NAMALWA (cell line): ENCODE measurements around the gene INPP4A.

Source experiments
- DNase-seq: peaks from one replicate; pipeline ENCODE4 v3.0.0-alpha.2; 2015; ENCODE audit warnings: low spot score

The INPP4A gene

GRCh38 chr2:98514879-98515249, 70.2 kb downstream of the INPP4A start:
- no peak for DNase-seq

- no peak for DNase-seq
These were observed 70.8 kb downstream of the INPP4A start for GRCh38 chr2:98515250-98515991.

GRCh38 chr2:98516571-98516970, 71.9 kb downstream of the INPP4A start:
- no peak for DNase-seq

DNA sequence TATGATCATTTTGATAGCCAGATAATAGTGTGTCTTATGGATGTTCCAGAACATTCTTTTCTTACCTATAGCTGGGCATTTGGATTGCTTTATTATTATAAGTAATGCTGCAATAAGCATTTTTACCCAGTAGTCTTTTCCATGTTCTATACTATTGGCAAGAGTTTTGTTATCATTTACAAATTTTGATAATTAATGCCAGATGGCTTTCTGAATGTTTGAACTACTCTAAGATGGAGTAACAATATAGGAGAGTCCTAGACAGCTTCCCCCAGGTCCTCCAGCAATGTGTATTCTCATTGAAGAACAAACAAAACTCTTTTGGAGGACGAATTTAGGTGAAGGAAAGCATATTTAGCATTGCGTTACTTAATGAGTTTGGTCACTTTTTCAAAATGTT, 73.0 kb downstream of the INPP4A start:
- no peak for DNase-seq

GRCh38 chr2:98518101-98518500, 73.4 kb downstream of the INPP4A start:
- peak; percentile 53 for DNase-seq

- no peak for DNase-seq
These were observed 74.5 kb downstream of the INPP4A start for GRCh38 chr2:98519156-98519555.

GRCh38 chr2:98519851-98520250, 75.2 kb downstream of the INPP4A start:
- no peak for DNase-seq

DNA sequence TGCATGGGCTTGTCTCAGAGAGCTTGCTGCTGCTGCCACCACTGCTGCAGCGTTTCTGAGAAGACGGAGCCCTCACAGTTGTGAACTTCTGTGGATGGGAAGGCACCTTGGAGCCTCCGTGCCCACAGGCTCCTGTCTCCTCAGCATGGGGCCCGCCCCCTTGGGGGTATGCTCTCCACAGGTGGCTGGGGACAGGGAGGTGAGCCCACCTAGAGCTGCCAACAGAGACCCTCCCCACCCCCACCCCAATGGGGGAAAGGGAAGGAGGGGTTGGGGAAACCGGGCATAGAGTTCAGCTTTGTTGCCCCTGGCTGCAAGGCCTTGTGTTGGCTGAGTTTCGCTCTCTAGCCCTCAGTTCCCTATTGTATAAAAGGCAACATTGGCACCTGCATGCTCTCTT, 76.1 kb downstream of the INPP4A start:
- DNase-seq: no peak

DNA sequence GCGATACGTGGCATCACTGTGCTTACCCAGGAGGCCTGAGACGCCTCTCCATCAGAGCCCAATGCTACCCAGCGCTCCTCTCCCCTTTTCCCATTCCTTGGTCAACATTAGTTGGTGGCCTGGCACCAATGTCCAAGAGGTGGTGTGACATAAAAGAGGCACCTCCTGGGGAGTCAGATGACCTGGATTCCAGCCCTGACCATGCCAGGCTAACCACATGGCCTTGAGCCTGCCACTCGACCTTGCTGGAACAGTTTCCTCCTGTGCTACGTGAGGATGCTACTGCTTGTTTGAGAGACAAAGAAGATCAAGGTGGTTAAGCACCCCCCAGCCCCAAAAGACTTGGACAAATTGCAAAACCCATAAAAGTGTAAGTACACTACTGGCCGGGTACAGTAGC, 76.6 kb downstream of the INPP4A start:
- no peak for DNase-seq

DNA sequence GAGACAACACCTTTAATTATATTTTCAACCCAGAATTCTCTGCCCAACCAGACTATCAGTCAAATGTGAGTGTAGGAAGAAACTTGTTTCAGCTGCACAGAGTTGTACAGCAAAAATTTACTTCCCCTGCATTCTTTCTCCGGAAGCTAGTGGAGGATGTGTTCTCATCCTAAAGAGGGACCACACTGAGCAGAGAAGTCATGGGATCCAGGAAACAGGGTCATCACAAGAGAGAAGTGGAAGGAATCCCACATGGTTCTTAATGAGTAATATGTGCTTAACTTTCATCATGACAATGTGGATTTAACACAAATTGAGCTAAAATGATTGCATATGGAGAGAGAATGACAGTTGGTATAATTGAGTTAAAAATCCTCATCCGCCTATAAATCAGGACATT, 78.2 kb downstream of the INPP4A start:
- DNase-seq: no peak

GRCh38 chr2:98524168-98524567, 79.5 kb downstream of the INPP4A start:
- DNase-seq: no peak

- DNase-seq: no peak
These were observed 83.7 kb downstream of the INPP4A start for GRCh38 chr2:98528349-98528748.

GRCh38 chr2:98530114-98530513, 85.5 kb downstream of the INPP4A start:
- DNase-seq: no peak

DNA sequence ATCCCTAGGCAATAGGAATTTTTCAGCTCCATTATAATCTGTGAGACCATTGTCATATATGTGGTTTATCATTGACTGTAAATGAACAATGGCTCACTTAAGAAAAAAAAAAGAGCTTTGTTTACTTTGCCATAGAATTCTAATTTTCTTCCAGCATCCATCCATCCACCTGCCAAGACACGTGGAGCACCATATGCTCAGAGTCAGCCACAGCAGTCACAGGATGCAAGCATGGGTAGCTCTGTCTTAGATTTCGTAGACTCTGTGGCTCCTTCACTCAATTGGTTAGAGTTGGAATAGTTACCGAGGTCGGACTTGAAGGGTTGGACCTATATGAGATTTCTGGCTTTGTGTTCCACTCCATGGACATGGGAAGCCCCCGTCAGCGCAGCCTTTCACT, 88.1 kb downstream of the INPP4A start:
- no peak for DNase-seq

DNA sequence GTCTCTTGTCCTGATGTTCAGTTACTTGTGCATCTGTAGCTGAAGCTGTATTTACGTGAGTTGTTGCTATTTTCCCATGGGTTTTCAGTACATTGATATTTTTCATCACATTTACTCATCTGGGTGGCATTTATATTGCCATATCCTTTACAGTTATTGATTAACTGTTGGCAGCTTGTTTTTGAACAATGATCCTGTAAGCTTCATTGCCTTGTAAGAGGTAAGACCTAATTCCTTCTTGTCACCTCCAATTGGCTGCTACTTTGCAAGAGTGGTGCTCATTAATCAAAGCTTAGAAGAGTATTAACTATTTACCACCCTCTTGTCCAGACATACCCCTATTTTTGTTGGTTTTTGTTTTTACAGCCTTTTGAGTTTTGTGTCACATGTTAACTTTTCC, 88.9 kb downstream of the INPP4A start:
- no peak for DNase-seq

DNA sequence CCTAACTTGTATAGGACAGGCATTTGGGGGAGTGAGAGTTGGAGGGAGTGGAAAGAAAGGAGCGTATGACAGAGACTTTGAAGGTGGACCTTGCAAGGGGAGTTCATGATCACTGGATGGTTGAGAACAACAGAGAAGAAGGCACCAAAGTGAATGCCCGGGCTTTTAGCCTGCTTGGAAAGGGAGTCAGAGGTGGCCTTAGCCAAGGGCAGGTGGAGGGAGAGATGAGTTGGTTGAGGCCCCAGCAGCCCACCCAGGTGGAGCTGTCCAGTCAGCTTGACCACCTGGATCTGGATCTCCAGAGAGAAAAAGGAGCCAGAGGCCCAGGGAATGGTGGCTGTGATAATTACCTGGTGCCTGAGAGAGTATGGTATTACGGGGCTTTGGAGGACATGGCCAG, 90.1 kb downstream of the INPP4A start:
- no peak for DNase-seq

DNA sequence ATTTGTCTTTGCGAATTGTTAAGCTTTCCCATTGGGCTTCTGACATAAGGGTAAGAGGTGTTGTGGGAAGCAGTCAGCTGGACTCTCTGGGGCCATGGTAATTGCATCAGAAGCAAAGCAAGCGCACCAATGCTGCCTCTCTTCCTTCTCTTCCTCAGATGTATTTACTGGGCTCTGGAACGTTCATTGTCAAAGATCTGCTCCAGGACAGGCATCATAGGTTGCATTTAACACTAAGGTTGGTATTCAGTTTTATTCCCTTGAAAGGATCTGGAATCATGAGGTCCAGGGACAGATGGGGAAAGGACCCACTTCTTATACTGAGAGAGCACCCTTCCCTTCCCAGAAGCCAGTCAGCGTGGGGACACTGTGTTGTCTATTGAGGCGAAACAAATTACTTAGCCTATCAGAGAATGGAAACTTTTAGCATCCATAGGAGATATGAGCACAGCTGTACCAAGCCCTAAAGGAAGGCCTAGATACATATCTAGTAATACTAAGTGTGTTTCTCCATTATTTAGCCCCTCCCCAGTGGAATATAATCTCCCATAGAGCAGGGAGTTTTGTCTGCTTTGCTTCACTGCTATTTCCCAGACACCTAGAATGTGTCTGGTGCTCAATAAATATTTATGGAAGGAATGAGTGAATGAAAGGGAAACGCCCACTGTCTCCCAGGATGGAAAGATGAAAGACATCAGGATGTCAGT, 91.5 kb downstream of the INPP4A start:
- DNase-seq: no peak

- no peak for DNase-seq
These were observed 92.9 kb downstream of the INPP4A start for GRCh38 chr2:98537390-98538126.

DNA sequence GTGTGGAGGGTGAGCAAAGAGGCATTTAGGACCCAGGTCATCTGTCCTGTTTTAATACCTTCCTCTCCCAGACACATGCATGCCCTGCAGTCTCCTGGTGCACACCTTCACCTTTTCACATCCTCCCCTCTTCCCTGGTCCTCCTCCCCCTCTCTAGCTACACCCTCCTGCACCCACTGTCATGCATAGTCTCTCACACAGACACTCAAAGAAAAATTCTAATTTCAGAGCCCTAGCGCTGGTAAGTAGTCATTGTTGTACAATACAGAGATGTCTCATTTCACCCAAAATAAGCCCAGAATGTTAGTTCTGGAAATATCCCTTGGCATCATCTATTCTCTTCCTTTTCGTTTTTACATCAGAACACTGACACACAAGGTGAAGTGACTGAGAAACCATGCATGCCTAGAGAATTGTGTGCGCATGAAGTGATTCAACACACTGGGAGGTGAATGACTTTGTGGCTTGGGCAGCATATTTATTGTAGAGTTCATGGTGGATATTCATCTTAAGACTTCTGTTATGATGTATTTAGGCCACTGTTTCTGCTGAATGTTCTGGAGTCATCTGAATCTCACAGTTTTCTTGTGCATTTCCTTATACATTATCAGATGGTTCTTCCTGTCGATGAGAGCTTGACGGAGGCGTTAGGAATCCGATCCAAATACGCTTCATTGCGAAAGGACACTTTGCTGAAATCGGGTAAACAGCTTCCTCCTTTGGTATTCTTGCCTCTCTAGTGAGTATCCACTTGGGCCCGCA, 93.8 kb downstream of the INPP4A start:
- DNase-seq: no peak

DNA sequence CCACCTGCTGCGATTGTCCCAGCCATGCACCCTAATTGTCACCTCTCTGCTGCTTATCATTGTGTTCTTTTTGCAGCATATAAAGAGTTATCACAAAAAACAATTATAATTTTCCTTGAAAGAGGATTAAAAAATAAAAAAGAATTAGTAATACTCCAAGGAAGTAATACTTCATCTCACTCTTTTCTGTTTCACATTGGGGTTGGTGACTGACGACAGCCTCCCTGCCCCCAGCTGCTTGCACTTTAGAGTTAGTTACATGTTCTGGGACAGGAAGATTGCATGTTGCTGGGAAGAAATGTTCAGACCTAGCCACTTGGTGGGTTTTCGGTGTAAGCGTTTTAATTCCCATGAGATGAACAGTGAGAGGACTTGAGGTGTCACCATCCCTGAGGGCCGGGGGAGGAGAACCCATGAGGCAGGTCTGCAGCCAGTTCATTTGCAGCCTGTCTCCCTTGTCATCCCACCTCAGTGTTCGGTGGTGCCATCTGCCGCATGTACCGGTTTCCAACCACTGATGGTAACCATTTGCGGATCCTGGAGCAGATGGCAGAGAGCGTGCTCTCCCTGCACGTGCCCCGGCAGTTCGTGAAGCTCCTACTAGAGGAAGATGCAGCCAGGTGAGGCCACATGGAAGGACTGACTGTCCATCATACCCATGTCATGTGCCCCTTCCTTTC, 94.5 kb downstream of the INPP4A start:
- no peak for DNase-seq

DNA sequence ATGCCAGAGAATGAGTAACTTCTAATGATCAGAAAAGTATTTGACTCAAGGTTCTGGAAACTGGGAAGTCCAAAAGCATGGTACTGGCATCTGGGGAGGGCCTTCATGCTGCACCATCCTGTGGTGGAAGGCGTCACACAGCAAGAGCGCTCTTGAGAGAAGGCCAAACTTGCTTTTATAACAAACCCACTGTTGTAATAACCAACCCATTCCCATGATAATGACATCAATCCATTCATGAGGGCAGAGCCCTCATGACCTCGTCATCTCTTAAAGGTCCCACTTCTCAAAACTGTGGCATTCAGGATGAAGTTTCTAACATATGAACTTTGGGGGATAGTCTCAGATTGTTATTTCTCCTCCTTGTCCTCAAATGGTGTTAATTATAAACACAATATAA, 95.9 kb downstream of the INPP4A start:
- no peak for DNase-seq

DNA sequence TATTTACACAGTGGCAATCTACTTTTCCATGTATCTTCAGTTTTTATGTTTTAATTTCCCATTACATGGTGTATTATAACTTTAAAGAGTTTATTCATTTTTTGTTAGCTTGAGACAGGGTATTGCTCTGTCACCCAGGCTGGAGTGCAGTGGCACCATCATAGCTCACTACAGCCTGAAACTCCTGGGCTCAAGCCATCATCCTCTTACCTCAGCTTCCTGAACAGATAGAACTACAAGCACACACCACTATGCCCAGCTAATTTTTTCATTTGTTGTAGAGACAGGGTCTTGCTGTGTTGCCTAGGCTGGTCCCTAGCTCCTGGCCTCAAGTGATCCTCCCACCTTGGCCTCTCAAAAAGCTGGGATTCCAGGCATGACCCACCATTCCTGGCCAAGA, 96.8 kb downstream of the INPP4A start:
- no peak for DNase-seq
